Neural progenitor cell (in vitro differentiated cells): Measurements from ENCODE around the gene MYO6. TPM values are rescaled to one million over a fixed set of nuclear protein-coding genes. Genes with fewer than 3 reads are reported as not detected.

Source experiments
- DNase-seq: peaks from one replicate; pipeline ENCODE4 v3.0.0-alpha.2; 2016; ENCODE audit warnings: low spot score
- H2AFZ ChIP-seq: fragments of 200-600 bp; sonication (generic); replicated peaks from 2 replicates; pipeline ENCODE4 v1.6.1; 2016; ENCODE audit warnings: antibody characterized with exemption
- H3F3A ChIP-seq: fragments of 200-600 bp; sonication (generic); 2 replicates; pipeline ENCODE4 v1.6.1; 2016; ENCODE audit warnings: antibody characterized with exemption, low read depth
- H3K27ac ChIP-seq: fragments of 200-600 bp; sonication (generic); 2 replicates; pipeline ENCODE4 v1.5.1; 2016; ENCODE audit warnings: mild to moderate bottlenecking
- H3K27me3 ChIP-seq: fragments of 200-600 bp; sonication (generic); 2 replicates; pipeline ENCODE4 v1.6.1; 2016; ENCODE audit warnings: mild to moderate bottlenecking, moderate library complexity
- H3K36me3 ChIP-seq: fragments of 200-600 bp; sonication (generic); 2 replicates; pipeline ENCODE4 v1.5.1; 2016
- H3K4me1 ChIP-seq: fragments of 200-600 bp; sonication (generic); 2 replicates; pipeline ENCODE4 v1.6.1; 2016; ENCODE audit warnings: mixed run types
- H3K4me2 ChIP-seq: fragments of 200-600 bp; sonication (generic); 2 replicates; pipeline ENCODE4 v1.6.1; 2016
- H3K4me3 ChIP-seq: fragments of 200-600 bp; sonication (generic); 2 replicates; pipeline ENCODE4 v1.5.1; 2016
- H3K79me2 ChIP-seq: fragments of 200-600 bp; sonication (generic); 2 replicates; pipeline ENCODE4 v1.6.1; 2016; ENCODE audit warnings: low read depth
- H3K9ac ChIP-seq: fragments of 200-600 bp; sonication (generic); 2 replicates; pipeline ENCODE4 v1.6.1; 2016
- H3K9me3 ChIP-seq: fragments of 200-600 bp; sonication (generic); 2 replicates; pipeline ENCODE4 v1.5.1; 2016; ENCODE audit warnings: low read depth
- H4K20me1 ChIP-seq: fragments of 200-600 bp; sonication (generic); 2 replicates; pipeline ENCODE4 v1.6.1; 2016; ENCODE audit warnings: low read depth
- H3K27ac Mint-ChIP-seq: 3 replicates; pipeline ENCODE4 v1.8.0; 2021; ENCODE audit warnings: mixed read lengths
- H3K27me3 Mint-ChIP-seq: 2 replicates; pipeline ENCODE4 v1.8.0; 2022; ENCODE audit warnings: low read depth, mild to moderate bottlenecking, inconsistent platforms, moderate library complexity, mixed read lengths; ENCODE audit not compliant: insufficient read depth
- H3K36me3 Mint-ChIP-seq: 3 replicates; pipeline ENCODE4 v1.8.0; 2021; ENCODE audit warnings: mixed read lengths
- H3K4me1 Mint-ChIP-seq: 3 replicates; pipeline ENCODE4 v1.8.0; 2021; ENCODE audit warnings: mixed read lengths
- H3K4me3 Mint-ChIP-seq: 3 replicates; pipeline ENCODE4 v1.8.0; 2021; ENCODE audit warnings: mild to moderate bottlenecking, moderate library complexity, mixed read lengths
- H3K9me3 Mint-ChIP-seq: 3 replicates; pipeline ENCODE4 v1.8.0; 2020; ENCODE audit warnings: mixed read lengths
- CTCF ChIP-seq: fragments of 200-600 bp; sonication (generic); IDR thresholded peaks from 2 replicates; pipeline ENCODE4 v1.5.1; 2017; ENCODE audit warnings: antibody characterized with exemption, mild to moderate bottlenecking
- EZH2 ChIP-seq: fragments of 200-600 bp; sonication (generic); IDR thresholded peaks from 2 replicates; pipeline ENCODE4 v1.6.1; 2017; ENCODE audit warnings: antibody characterized with exemption, mild to moderate bottlenecking, moderate library complexity
- EZH2phosphoT487 ChIP-seq: fragments of 200-600 bp; sonication (generic); IDR thresholded peaks from 2 replicates; pipeline ENCODE4 v1.6.1; 2017; ENCODE audit warnings: antibody characterized with exemption
- total RNA-seq: library from RNA; depleted of rRNA; stranded (reverse); fragments of >200 nt; gene quantifications from 2 replicates; pipeline ENCODE4 v1.2.3, GENCODE V29; 2015; ENCODE audit warnings: low replicate concordance

Gene MYO6
- total RNA-seq, 1 donor from 2014 or later = 23.0 TPM

DNA sequence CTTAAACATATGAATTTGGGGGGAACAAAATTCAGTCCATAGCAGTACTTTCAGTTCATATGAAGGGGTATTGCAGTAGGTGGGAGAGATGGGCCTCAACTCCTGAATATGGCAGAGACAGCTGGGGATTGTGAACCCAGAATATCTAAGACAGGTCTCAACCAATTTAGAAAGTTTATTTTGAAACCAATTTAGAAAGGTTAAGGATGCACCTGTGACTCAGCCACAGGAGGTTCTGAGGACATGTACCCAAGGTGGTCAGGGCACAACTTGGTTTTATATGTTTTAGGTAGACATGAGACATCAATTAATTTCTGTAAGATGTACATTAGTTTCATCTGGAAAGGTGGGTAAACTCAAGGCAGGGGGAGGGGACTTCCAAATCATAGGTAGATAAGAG is 59.5 kb downstream of the MYO6 start:
- TF ChIP-seq EZH2 (no peak), EZH2phosphoT487 (no peak)
- DNase-seq = no peak

GRCh38 chr6:75812560-75812959 is 63.5 kb downstream of the MYO6 start:
- no peaks in the 10 kb centered on the region for H3K36me3 ChIP-seq
- H3K4me3 ChIP-seq = no peak overlapping the region
- Mint-ChIP-seq H3K9me3 (peaks cover 2% of the 10 kb centered on the region), H3K36me3 (no peaks in the 10 kb centered on the region), H3K27ac (no peak overlapping the region), H3K27me3 (peaks cover 3% of the 10 kb centered on the region), H3K4me1 (no peaks in the 10 kb centered on the region), H3K4me3 (no peak overlapping the region)
- no peak overlapping the region for H3K4me2 ChIP-seq
- no peak overlapping the region for H2AFZ ChIP-seq
- no peak overlapping the region for H3K27ac ChIP-seq
- no peaks in the 10 kb centered on the region for H4K20me1 ChIP-seq
- TF ChIP-seq EZH2phosphoT487 (no peak), CTCF (no peak)
- no peaks in the 10 kb centered on the region for H3K79me2 ChIP-seq
- no peak overlapping the region for H3K9ac ChIP-seq
- no peaks in the 10 kb centered on the region for H3F3A ChIP-seq
- H3K9me3 ChIP-seq = no peaks in the 10 kb centered on the region
- no peak for DNase-seq
- no peaks in the 10 kb centered on the region for H3K27me3 ChIP-seq
- H3K4me1 ChIP-seq = peaks cover 6% of the 10 kb centered on the region

More for the DNA sequence above, 59.5 kb downstream of the MYO6 start:
- Mint-ChIP-seq H3K27ac (no peak overlapping the region), H3K4me1 (no peaks in the 10 kb centered on the region), H3K36me3 (no peaks in the 10 kb centered on the region), H3K9me3 (peaks cover 10% of the 10 kb centered on the region), H3K27me3 (no peaks in the 10 kb centered on the region), H3K4me3 (no peak overlapping the region)
- no peaks in the 10 kb centered on the region for H3K36me3 ChIP-seq
- no peak overlapping the region for H3K9ac ChIP-seq
- no peak overlapping the region for H3K27ac ChIP-seq
- no peaks in the 10 kb centered on the region for H3F3A ChIP-seq
- no peak overlapping the region for H3K4me2 ChIP-seq
- no peak overlapping the region for H3K4me3 ChIP-seq
- H3K9me3 ChIP-seq = no peaks in the 10 kb centered on the region
- no peaks in the 10 kb centered on the region for H3K27me3 ChIP-seq
- H3K79me2 ChIP-seq = no peaks in the 10 kb centered on the region
- peaks cover 6% of the 10 kb centered on the region for H3K4me1 ChIP-seq
- no peak overlapping the region for H2AFZ ChIP-seq
- H4K20me1 ChIP-seq = no peaks in the 10 kb centered on the region

- DNase-seq = no peak
- Histone ChIP-seq H3K9ac (no peak overlapping the region), H3K4me1 (peaks cover 6% of the 10 kb centered on the region), H3K4me2 (no peak overlapping the region), H3K36me3 (no peaks in the 10 kb centered on the region), H3F3A (no peaks in the 10 kb centered on the region), H3K4me3 (no peak overlapping the region), H2AFZ (no peak overlapping the region), H3K9me3 (no peaks in the 10 kb centered on the region), H4K20me1 (no peaks in the 10 kb centered on the region), H3K27ac (no peak overlapping the region), H3K27me3 (no peaks in the 10 kb centered on the region), H3K79me2 (no peaks in the 10 kb centered on the region)
- Mint-ChIP-seq H3K9me3 (peaks cover 2% of the 10 kb centered on the region), H3K27me3 (peaks cover 3% of the 10 kb centered on the region), H3K4me3 (no peak overlapping the region), H3K36me3 (no peaks in the 10 kb centered on the region), H3K4me1 (no peaks in the 10 kb centered on the region), H3K27ac (no peak overlapping the region)
- TF ChIP-seq CTCF (no peak), EZH2phosphoT487 (no peak), EZH2 (no peak)
Observed at GRCh38 chr6:75813476-75814250, 64.6 kb downstream of the MYO6 start.

GRCh38 chr6:75815756-75816155 is 66.7 kb downstream of the MYO6 start:
- H3K9me3 Mint-ChIP-seq = no peaks in the 10 kb centered on the region
- no peaks in the 10 kb centered on the region for H3K36me3 Mint-ChIP-seq
- H3K27ac ChIP-seq = no peak overlapping the region
- H3K4me1 ChIP-seq = peaks cover 6% of the 10 kb centered on the region
- no peaks in the 10 kb centered on the region for H3K4me1 Mint-ChIP-seq
- no peak overlapping the region for H3K4me3 Mint-ChIP-seq
- peaks cover 3% of the 10 kb centered on the region for H3K27me3 Mint-ChIP-seq
- no peaks in the 10 kb centered on the region for H3K79me2 ChIP-seq
- H3K4me2 ChIP-seq = no peak overlapping the region
- no peaks in the 10 kb centered on the region for H3K9me3 ChIP-seq
- H3K27ac Mint-ChIP-seq = no peak overlapping the region
- TF ChIP-seq EZH2 = no peak
- TF ChIP-seq CTCF = no peak
- no peak for TF ChIP-seq EZH2phosphoT487
- no peak overlapping the region for H3K9ac ChIP-seq
- no peaks in the 10 kb centered on the region for H3K27me3 ChIP-seq
- H2AFZ ChIP-seq = no peak overlapping the region
- no peaks in the 10 kb centered on the region for H3F3A ChIP-seq
- no peaks in the 10 kb centered on the region for H3K36me3 ChIP-seq
- H4K20me1 ChIP-seq = no peaks in the 10 kb centered on the region
- no peak overlapping the region for H3K4me3 ChIP-seq
- no peak for DNase-seq
